NCI-H460 (cell line): ENCODE measurements around the gene PRLH. TPM values are rescaled to one million over a fixed set of nuclear protein-coding genes. Genes with fewer than 3 reads are reported as not detected.

Source experiments
- DNase-seq: peaks from one replicate; pipeline ENCODE4 v3.0.0-alpha.2; 2016; ENCODE audit warnings: low read depth; ENCODE audit errors: extremely low read depth
- total RNA-seq: library from RNA; depleted of rRNA; stranded (reverse); fragments of >200 nt; shearing (Covaris generic); gene quantifications from 2 replicates; pipeline ENCODE4 v1.2.3, GENCODE V29; 2014

Gene PRLH
- total RNA-seq, 1 experiment from 2014 or later, result not detected

DNA sequence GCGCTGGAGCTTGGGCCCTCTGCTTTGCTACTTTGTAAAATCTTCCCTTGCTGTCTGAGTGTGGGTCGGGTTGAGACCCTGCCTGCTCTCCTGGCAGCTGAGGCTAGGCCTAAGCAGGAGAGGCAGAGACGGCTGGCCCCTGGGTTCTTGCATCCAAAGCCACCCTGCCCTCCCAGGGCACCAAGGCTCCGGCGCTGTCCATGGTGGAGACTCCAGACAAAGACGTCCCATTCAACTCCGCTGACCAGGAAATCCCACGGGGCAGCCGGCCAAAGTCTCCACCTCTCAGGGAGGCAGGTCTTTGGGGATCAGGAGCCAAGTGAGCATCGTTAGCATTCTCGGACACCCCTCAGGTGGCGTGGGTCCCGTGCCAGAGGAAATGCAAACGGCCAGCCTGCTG is 2.6 kb upstream of the PRLH start:
- peak; percentile 14 for DNase-seq

DNA sequence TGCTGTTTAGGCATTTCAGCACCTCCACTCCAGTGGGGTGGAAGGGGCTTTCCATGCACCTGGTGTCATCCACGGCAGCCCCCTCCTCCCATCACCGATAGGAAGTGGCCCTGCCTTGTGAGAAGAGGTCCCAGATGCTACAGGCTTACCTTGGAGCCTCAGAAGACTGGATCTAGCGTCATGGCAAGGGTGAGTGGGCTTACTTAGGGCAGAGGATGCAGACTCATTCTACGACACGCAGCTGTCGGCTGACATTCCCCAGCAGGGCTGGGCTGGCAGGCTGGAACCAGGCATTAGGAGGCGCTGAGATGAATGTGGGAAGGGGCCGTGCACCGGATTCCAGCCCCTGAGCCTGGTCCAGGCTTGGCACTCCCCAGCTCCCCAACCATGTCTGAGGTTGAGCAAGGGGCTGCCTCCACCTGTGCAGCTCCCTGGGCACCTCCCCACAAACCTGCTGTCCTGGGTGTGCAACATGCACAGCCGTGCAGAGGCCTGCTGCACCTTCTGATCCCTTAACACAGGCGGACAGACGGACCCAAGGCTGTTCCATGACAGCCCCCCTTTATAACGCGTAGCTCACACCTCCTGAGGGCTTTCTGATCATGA is 1.7 kb upstream of the PRLH start:
- DNase-seq, result no peak

DNA sequence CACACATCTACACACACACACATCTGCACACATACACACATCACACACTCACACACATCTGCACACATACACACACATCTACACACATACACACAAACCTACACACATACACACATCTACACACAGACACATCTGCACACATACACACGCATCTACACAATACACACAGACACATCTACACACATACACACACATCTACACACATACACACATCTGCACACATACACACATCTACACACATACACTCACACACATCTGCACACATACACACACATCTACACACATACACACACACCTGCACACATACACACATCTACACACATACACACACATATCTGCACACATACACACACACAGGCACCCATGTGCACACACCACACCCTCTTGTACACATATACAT is 400 bp upstream of the PRLH start:
- no peak for DNase-seq

DNA sequence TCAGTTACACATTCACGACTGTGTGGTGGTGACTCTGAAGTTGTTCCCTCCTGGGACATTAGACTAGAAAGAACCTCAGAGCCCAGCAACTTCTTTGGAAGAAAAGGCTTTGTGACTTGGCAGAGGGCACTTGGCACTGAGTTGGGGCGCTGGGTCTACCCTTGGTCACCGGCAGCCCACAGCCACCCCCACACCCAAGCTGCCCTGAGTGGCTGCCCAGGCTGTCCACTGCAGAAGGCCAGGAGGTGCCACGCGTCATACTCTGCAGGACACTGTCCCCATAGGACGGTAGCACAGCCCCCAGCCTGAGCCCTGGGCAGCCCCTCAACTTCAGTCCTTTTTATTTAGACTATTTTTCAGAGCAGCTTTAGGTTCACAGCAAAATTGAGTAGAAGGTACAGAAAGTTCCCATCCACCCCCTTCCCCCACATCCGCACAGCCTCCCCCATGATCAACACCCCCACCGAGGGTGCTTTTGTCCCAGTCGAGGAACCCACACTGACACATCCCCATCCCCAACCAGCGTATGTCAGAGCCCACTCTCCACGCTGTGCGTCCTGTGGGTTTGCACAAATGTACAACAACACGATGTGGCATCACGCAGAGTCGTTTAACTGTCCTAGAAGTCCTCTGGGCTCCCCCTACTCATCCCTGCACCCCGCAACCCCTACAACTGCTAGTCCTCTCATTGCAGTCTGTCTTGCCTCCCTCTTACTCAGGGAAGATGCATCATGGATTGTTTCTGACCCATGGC is 1.1 kb downstream of the PRLH start:
- no peak for DNase-seq

DNA sequence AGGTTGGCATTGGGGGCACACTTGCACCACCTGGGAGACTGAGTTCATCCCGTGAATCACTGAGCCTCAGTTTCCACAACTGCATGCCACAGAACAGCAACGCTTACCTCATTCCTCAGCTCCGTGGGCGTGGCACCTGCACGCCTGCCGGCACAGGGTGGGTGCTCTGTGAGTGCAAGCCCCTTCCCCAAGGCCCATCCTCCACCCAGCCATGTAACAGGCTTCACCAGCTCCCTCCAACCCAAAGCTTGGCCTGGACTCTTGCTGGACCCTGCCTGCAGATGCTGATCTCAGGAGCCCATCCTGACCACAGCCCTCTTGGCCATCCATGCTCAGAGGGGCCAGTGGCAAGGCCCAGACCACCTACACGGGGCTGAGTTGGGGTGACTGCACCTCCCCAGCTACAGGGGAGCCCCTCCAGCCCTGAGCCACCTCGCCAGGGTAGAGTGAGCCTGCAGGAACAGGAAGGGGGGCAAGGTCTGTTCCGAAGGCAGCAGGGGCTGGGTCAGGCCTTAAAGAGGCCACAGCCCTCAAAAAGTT is 1.8 kb downstream of the PRLH start:
- DNase-seq, result no peak

DNA sequence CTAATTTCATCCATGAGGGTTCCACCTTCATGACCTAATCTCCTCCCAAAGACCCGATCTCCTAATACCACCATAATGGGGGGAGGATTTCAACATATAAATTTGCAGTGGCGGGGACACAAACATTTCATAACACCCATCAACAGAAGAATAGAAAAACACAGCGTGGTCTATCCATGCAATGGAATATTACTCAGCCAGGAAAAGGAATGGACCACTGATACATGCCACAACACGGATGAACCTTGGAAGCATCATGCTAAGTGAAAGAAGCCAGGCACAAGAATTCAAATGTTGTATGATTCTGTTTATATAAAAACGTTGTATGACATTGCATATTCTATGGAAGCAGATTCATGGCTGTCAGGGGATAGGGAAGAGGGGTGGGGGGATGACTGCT is 2.7 kb downstream of the PRLH start:
- DNase-seq, result no peak

DNA sequence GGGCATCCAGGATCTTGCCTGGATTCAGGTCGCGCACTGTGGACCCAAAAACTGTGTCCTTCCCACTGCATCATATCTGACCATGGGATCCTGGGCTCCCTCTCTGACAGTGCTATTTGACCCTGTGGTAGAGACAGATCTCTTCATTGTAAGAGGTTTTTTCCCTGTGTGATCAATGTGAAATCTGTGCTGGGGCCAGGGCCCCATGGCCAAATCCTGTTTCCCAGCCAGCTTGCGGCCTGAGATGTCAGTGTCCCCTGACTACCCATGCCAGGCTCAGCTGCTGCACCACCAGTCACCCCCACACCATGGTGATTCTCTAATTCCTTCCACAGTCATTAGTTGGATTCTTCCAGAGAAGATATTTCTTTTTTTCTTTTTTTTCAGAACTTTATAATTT is 3.5 kb downstream of the PRLH start:
- DNase-seq, result no peak

DNA sequence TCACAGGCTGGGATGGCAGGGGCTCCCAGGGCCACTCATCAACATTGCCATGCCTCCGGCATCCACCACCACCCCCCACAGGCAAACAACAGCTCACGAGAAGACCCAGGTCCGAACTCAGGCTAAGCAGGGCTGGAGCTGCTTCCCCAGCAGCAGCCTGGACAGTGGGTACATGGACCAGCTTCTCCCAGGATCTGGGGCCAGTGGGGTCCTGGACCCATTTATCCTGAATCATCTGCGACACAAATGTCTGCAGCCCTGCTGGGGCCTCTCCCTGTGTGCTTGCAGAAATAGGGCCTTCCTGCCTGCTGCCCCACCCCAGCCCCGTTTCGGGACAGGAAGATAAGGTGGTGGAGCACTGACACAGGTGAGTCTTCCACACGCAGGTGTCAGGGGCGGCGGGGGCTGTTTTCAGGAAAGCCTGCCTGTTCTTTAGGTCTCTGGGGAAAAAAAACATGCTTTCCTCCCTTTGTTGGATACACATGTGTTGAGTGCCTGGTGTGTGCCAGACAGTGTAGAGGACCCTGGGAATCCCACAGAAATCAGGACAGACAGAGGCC is 4.5 kb downstream of the PRLH start:
- DNase-seq, result no peak

DNA sequence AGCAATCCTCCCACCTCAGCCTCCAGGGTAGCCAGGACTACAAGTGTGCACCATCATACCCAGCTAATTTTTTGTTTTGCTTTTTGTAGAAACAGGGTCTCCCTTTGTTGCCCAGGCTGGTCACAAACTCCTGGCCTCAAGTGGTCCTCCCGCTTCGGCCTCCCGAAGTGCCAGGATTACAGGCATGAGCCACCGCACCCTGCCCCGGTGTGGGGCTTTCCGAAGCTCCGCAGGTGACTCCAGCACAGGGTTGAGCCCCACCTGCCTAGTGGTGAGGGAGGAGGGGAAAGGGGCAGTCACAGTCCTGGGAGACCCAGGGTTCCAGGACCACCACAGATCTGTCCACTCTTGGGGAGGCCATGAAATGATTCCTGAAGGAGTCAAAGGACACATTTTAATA is 5.2 kb downstream of the PRLH start:
- no peak for DNase-seq

DNA sequence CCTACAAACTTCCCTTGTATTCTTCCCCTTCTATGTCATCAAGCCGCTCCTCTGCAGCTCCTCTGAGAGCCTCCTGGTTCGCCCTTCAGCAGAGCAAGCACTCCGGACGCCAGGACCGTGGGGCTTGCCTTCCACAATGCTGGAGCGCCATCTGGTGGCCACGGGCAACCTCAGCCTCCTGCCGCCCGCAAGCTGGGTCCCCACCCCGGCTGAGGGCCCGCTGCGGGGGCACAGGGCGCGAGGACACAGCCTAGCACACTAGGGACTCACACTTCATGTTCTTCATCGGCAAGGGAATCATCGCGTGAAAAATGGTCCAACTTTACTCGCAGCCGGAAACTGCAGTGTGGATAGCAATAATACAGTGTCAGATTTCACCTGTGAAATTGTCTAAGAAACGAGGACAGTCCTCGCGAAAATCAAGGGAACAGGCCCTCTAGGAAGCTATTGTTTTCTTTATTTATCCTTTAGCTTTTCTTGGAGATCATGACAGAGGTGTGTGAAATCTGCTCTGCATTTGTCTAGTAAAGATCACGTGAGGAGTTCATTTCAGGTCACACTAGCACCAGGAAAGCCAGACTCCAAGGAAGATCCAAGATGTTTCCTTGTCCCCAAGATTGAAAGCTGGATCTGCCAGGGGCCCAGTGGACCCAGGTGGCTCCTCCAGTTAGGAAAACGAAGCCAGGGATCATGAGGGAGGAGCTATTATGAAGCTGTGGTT is 5.8 kb downstream of the PRLH start:
- DNase-seq, result peak; percentile 86

DNA sequence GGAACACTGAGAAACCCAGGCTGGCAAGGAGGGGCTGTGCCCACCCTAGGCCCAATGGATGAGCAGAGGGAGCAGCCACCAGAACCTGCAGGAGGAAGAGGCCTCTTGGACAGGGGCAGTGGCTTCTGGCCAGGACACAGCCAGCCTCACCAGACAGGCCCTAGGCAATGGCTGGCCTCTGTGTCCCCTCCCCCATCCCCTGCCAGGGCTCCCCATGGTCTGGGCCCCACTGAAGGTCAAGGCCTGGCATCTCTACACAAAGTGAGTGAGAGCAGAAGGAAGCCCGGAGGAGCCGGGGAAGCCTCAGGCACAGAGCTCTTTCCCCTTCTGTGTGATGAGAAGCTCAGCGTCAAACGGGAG is 6.3 kb downstream of the PRLH start:
- no peak for DNase-seq

DNA sequence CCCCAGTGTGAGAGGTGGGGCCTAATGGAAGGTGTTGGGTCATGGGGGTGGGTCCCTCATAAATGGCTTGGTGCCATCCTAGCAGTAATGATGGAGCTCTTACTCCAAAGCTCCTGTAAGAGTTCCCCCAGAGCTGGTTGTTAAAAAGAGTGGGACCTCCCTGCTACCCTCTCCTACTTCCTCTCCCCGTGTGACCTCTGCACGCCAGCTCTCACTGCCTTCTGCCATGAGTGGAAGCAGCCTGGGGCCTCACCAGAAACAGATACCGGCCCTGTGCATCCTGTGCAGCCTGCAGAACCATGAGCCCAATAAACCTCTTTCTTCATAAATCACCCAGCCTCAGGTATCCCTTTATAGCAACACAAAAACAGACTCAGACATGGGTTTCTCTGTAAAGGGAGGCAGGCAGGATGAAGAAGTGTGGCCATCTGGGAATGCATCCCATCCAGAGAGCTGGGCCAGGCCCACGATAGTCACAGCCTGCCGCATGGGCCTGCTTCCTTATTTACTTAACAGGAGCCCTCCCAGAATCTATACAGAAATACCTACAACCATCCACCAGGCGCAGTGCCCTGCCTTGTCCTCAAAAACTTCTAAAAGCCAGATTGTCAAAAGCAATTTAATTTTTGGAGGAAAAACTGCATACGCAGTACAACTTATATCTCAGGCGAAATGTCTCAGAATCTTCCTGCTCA is 7.5 kb downstream of the PRLH start:
- no peak for DNase-seq

DNA sequence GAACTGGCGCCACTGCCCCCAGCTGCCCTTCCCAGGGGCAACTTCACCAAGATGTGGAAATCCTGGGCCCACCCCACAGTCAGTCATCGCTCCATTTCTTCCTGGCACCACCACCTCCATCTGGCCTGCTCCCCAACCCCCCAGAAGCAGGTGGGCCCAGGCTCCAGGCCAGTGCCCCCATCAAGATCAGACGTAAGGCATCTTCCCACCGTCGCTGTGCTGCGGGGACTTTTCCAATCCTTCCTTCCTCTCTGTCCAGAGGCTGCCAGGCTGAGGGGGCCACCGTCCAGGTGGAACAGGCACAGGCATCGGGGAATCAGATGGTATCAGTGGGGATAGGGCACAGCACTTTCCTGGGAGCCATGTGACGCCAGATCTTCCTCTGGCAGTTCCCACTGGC is 8.1 kb downstream of the PRLH start:
- no peak for DNase-seq

DNA sequence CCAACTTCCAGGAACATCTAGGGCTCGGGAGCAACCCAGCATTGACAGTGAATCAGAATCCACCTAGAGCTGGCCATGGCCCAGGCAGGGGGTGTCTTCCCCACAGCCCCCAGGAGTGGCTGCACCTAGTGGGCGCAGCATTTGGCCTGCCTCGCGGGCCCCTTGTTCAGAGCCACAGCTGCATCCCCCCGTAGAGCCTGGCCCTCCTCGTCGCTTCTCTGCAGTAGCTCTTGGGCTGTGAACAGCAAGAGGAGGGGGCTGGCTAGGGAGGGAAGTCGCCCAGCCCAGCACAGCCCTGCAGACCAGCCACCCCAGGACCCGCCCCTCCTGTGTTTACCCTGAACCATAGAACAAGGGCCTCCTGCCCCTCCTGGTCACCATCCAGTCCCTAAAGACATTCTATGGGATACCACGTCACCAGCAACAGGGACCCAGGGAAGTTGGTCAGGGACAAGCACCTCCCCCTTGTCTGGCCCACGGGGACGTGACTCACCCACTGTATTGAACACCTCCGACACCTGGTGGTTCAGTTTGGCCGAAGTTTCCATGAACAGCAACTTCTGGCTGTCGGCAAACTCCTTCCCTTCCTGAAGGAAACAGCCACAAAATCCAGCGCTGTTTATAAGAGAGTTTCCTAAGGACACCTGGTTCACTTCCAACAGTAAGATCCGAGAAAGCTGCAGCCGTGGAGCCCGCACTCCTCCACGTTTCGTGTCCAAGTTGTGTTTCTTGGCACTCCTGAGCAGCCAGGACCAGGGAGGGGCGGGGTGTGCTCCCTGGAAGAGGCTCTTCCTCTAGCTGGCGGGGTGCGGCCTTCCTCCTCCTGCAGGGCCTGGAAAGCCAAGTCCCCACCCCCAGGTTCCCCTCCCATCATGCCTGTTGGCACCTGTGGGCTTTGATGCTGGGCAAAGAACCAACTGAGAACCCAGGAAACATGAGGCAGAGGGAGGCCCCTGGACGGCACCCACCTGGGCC is 8.8 kb downstream of the PRLH start:
- DNase-seq, result no peak

DNA sequence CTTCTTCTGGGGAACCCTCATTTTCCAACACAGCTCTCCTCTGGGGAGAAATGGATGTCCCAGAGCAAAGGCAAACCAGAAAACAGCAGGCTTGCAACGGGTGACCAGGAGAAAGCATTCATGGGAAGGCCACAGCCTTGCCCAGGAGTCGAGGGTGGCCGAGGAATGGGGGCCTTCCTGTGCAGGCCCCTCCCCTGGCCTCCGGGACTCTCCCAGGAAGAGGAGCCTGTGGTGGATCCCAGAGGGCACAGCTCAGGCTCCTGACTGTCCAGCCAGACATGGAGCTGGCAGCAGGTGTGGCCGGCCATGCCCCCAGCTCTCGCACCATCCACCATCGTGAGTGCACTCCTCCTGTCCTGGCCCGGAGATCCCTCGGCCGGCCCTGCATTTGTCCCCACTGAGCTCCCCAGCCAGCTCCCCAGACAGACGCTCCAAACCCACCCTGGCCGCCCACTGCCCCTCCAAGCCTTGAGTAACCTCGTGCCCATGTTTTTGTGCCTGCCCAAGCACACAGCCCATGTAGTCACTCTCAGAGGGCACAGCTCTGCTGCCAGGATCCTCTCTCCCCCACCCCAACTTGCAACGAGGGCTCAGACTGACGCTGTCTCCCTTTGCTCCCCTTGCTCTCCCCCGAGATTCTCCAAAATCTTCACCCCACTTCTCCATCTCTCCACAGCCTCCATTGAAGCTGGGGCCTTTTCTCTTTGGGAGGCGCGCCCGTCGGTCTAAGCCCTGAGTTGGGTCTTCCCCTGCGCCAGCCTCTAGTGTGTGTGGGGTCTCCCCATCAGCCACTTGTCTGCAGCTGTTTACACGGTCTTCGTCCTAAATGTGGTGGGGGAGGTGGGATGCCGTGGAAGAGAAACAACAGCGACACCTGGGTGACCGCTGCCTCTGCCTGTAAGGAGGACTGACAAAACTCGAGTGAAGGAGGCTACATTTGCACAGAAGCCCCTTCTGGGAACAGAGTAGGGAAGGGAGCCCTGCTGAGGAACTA is 9.8 kb downstream of the PRLH start:
- DNase-seq, result no peak

DNA sequence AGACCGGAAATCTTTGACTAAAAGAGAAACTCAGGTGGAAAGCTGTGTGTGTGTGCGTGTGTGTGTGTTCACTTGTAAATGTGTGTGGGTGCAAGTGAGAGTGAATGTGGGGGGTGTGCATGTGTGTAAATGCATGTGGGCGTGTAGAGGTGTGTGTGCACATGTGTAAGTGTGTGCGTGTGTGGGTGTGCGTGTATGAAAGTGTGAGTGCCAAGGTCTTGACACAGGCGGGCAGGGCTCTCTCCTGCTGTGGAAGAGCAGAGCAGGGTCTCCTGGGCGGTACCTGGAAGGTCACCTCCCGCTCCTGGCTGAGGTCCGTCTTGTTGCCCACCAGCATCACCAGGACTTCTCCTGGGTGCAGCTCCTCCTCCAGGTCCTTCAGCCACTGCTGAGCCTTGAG is 10.6 kb downstream of the PRLH start:
- DNase-seq, result no peak

DNA sequence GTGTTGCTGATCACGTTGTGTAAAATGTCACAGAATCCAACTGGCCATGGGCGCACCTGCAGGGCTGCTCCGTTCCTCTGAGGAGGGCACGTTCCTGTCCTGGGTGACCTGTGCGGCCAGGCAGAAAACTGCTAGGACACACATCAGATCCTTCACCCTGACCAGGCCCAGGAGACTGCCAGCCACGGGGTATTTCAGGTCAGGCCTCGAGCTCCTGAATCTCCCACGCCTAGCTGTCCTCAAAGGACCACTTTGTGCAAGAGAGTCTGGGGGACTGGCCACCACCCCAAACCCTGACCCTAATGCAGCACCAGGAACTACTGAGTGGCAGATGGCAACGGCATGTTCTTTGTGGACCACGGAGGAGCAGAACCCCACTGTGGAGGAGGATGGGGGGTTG is 11.1 kb downstream of the PRLH start:
- DNase-seq, result no peak
